Left renal cortex interstitium (tissue), 4 donors: ENCODE data around the gene MELK. TPM values are rescaled to one million over a fixed set of nuclear protein-coding genes. Genes with fewer than 3 reads are reported as not detected.
"Not testable (repeated sequence)": the region's sequence is repeated elsewhere in the genome, so short reads cannot be mapped to it uniquely, and the experiment has no call there.

Experiments
- DNase-seq, 4 donors: peaks; one replicate each; pipeline ENCODE4 v3.0.0-alpha.2; 2013; ENCODE audit warnings: low read depth in 4 of 4, low spot score in 2 of 4, missing footprints in 1 of 4
- polyA plus RNA-seq, 4 donors: library from polyadenylated mRNA; unstranded; fragments of 120-200 nt; gene quantifications; one replicate each; pipeline ENCODE4 v1.2.1, GENCODE V29; 2013; ENCODE audit not compliant: insufficient read length in 4 of 4

The MELK gene
- 10 to 100 TPM; 19.1 to 23.4 (median 20.9) TPM for polyA plus RNA-seq

DNA sequence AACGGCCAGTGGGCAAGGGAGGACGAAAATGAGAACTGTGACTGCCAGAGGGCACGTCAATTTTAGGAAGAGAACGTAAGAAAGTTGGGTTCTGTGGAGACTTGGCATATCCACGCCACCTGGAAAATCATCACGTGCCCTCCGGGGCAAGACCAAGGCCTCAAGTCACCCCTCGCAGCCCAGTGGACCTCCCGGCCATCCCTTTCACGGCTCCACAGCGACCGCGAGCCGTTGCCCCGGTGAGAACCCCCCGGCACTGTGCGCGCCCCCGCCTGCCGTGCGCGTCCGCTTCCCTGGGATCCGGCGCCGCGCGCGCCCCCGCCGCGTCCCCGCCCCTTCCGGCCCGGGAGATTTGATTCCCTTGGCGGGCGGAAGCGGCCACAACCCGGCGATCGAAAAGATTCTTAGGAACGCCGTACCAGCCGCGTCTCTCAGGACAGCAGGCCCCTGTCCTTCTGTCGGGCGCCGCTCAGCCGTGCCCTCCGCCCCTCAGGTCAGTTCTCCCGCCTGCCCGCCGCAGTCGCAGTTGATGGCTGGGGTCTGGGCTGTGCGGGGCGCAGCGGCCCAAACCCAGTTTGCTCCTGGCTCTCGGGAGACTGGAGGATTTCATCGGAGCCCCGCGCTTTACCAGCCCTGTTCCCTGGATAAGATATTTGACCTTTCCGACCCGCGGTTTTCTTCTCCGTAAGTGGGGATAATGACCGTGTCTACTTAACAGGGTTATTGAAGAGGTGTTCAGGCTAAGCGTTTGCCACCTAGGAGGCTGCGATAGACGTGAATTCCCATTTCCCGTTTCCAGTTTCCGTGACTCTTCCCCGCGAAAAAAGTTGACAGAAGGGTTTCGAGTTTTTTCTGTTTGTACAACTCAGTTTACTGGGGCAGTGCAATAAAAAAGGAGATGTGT lies at the start of gene MELK:
Gene MELK, plus strand, starts transcription at position 381 of the 904 bp plus-strand sequence. CDS start 8,787 bp downstream, outside the sequence.
- DNase-seq: peak; percentile 52 to 75 (median 64)

- DNase-seq: no peak
Measured at GRCh38 chr9:36530224-36530623, 42.5 kb upstream of the MELK start.

DNA sequence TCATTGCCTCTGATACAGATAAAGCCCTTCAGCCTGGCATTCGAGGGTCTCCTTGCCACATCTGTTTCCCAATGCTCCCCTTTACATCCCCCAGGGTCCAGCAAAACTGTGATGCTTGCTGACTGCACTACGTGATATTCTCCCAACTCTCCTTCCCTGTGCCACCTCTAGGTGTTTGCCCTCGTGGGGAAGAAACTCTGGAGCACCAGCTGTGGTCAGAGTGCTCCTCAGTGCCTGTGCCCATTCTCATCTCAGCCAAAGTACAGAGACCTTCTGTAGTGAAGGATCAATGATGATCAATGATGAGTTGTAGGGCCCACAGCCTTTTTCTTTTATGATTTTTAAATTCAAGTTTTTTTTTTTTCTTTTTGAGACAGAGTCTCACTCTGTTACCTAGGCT lies 40.3 kb upstream of the MELK start:
- no peak for DNase-seq

- not testable (repeated sequence) for DNase-seq
Measured at GRCh38 chr9:36533726-36534125, 39.0 kb upstream of the MELK start.

GRCh38 chr9:36535107-36535506 lies 37.6 kb upstream of the MELK start:
- DNase-seq: no peak

GRCh38 chr9:36537861-36538260 lies 34.8 kb upstream of the MELK start:
- DNase-seq: no peak

DNA sequence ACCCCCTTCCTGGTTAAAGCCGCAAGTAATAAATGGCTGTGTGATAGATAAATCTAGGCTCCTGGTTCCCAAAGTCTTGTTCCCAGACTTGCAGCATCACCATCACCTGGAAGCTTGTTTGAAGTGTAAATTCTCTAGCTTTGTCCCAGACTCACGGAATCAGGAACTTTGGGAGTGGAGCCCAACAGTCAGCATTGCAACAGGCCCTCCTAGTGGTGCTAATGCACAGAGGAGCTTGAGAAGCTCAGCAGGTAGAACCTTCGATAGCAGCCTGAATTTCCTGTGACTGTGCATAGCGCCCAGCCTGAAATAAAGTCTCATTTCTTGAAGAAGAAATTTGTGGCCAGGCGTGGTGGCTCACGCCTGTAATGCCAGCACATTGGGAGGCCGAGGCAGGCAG lies 30.3 kb upstream of the MELK start:
- no peak for DNase-seq

DNA sequence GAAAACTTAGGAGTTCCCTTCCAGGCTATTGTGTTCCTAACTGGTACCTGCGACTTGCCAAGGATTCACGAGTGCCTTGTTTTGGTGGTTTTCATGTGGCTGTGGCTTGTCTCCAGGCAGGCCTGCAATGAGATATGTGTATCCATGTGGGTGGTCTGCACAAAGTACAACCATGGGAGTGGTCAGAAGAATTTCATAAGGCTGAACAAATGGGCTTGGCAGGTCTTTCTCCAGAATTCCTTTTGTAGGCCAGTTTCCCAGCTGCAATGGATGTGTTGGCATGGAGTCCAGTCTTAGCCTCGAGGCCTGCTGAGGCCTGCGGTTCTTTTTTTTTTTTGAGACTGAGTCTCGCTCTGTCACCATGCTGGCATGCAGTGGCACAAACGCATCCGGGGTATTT lies 28.8 kb upstream of the MELK start:
- DNase-seq: no peak

GRCh38 chr9:36547598-36547997 lies 25.1 kb upstream of the MELK start:
- no peak for DNase-seq

DNA sequence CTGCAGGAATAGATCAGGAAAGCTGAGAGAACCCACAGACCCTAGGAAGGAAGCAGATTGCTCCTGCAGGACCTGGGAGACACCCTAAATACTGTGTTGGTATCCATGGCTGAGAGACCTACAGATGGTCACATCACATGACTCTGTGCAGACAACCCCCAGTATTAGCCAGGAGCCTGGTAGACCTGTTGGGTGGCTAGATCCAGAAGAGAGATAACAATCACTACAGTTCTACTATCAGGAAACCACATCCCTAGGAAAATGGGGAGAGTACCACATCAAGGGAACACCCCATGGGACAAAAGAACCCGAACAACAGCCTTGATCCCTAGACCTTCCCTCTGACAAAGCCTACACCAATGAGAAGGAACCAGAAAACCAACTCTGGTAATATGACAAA lies 24.2 kb upstream of the MELK start:
- DNase-seq: no peak

DNA sequence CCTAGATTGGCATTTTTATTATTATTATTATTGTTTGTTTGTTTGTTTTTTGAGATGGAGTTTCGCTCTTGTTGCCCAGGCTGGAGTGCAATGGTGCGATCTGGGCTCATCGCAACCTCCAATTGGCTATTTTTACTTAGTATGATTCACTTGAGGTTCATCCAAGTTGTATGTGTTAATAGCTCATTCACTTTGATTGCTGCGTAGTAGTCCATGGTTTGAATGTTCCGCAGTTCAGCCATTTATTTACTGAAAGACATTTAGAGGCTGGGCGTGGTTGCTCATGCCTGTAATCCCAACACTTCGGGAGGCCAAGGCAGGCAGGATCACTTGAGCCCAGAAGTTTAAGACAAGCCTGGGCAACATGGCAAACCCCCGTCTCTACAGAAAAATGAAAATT lies 22.6 kb upstream of the MELK start:
- DNase-seq: no peak

DNA sequence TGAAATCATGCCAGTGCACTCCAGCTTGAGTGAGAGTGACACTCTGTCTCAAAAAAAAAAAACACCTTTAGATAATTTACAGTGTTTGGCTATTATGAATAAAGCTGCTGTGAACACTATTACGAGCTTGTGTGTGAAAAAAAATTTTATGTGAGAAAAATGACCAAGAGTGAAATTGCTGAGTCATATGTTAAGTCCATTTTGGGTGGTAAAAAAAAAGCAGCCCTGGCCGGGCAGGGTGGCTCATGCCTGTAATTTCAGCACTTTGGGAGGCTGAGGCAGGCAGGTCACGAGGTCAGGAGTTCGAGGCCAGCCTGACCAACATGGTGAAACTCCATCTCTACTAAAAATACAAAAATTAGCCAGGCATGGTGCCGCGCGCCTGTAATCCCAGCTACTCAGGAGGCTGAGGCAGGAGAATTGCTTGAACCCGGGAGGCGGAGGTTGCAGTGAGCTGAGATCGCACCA lies 22.0 kb upstream of the MELK start:
- DNase-seq: not testable (repeated sequence)

GRCh38 chr9:36551129-36551528 lies 21.6 kb upstream of the MELK start:
- DNase-seq: no peak

DNA sequence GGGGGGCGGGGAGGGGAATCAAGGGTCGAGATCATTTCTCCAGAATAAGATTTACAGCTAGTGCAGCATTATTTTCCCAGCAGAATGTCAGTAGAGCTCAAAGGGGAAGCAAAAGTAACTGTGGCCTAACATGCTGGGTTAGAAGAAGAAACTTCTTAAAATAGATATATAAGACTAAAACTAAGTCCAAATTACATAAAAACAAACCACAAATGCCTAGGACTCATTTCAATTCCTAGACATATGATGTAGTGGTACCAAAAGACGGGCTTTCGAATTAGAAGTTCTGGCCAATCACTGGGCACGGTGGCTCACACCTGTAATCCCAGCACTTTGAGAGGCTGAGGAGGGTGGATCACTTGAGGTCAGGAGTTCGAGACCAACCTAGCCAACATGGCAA lies 20.8 kb upstream of the MELK start:
- DNase-seq: no peak

DNA sequence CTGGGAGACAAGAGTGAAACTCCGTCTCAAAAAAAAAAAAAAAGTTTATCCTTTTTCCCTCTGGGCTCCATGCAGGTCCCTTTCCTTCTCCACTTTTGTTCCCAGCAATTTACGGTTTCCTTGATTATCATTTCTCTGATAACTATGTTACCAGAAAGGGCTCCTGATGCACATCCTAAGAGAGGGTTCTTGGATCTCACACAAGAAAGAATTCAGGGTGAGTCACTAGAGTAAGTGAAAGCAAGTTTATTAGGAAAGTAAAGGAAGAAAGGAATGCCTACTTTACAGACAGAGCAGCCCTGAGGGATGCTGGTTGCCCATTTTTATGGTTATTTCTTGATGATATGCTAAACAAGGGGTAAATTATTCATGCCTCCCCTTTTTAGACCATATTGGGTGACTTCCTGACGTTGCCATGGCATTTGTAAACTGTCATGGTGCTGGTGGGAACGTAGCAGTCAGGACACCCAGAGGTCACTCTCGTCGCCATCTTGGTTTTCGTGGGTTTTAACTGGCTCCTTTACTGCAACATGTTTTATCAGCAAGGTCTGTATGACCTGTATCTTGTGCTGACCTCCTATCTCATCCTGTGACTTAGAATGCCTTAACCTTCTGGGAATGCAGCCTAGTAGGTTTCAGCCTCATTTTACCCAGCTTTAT lies 13.5 kb upstream of the MELK start:
- no peak for DNase-seq

- no peak for DNase-seq
Measured at GRCh38 chr9:36560771-36561170, 11.9 kb upstream of the MELK start.

- not testable (repeated sequence) for DNase-seq
Measured at GRCh38 chr9:36562801-36563200, 9.9 kb upstream of the MELK start.

DNA sequence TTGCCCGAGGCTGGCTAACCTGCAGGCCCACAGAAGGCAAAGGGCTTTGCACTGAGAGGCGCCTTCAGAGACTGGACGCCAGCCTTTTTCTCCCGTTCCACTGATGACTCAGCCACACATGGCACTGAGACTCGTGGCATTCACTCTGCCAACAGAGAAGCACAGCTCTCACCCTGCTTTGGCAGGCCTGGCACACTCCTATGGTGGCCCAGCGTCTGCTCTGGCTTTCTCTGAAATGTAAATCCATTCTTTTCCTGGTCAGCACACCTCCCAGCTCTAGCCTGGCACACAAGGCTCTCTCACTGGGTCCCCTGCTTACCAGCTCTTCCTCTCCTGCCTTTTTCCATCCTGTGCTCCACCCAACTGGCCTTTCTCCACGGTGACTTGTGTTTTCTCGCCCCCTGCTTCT lies 5.9 kb upstream of the MELK start:
- no peak for DNase-seq

DNA sequence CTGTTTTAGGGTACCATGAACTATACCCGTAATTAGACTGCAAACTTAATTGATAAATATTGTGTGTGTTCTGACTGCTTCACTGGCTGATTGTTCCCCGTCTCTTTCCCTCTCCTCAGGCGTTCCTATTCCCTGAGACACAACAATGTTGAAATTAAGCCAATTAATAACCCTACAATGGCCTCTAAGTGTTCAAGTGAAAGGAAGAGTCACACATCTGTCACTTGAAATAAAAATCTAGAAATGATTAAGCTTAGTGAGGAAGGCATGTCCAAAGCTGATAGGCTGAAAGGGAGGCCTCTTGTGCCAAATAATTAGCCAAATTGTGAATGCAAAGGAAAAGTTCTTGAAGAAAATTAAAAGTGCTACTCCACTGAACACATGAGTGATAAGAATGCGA lies 4.0 kb upstream of the MELK start:
- DNase-seq: not testable (repeated sequence)

- no peak for DNase-seq
Measured at GRCh38 chr9:36571333-36571732, 1.4 kb upstream of the MELK start.

DNA sequence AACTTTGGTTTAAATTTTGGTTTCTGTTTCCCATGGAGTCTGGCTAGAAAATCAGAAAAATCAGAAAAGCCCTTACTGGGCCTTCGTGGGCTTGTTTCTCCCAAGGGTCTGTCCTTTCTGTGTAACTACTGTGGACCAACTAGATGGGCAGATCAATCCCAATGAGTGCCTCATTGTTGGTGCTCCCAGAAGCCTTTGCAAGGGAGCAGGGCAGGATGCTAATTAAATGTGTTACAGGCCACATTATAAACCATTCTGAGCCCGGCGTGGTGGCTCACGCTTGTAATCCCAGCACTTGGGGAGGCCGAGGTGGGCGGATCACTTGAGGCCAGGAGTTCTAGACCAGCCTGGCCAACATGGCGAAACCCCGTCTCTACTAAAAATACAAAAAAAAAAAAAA lies 1.4 kb downstream of the MELK start:
- not testable (repeated sequence) for DNase-seq

GRCh38 chr9:36575411-36575882 lies 2.8 kb downstream of the MELK start:
- DNase-seq: no peak
